OCI-M2 (cell line): Measurements from ENCODE around the gene ZFAND3.

Source experiments
- DNase-seq: peaks from one replicate; lab custom pipeline; 2025; ENCODE audit not compliant: unreplicated experiment; lab: John Stamatoyannopoulos, UW

ZFAND3 gene

GRCh38 chr6:37965964-37966676 lies 146.6 kb downstream of the ZFAND3 start:
- no peak for DNase-seq

- DNase-seq, result no peak
These were observed 147.3 kb downstream of the ZFAND3 start for GRCh38 chr6:37966801-37967200.

GRCh38 chr6:37967651-37968050 lies 148.1 kb downstream of the ZFAND3 start:
- no peak for DNase-seq

- DNase-seq, result no peak
These were observed 151.7 kb downstream of the ZFAND3 start for GRCh38 chr6:37971266-37971665.

- no peak for DNase-seq
These were observed 152.3 kb downstream of the ZFAND3 start for GRCh38 chr6:37971711-37972390.

DNA sequence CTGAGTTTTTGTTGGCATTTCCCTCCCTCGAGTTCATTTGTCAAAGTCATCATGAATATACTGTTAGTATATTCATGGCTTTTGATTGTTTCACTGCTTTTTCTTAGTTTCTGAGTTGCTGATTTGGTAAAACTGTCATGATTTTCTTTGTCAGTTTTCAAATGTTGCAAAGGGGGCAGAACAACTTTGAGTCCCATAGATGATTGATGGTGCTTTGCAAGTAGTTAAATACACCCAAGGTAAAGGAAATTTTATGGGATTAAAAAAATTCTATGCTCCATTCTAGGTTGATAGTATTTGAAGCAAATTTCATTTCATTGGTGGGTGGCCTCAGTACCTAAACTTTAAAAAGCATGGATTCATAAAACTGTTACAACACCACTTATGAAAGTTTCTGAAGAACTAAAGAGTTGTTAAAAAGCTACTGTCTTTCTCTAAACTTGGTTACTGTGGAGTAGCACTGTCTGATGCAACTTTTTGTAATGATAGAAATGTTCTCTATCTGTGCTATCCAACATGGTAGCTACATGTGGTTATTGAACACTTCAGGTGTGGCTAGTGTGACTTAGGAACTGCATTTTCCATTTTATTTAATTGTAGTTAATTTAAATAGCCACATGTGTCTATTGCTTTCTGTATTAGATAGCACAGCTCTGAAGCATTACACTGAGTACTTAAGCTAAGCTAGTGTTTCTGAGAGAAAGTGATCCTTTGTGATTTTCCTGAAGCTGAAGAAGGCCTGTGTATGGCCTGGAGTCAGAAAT lies 153.6 kb downstream of the ZFAND3 start:
- no peak for DNase-seq

- no peak for DNase-seq
These were observed 154.9 kb downstream of the ZFAND3 start for GRCh38 chr6:37974381-37974780.

- no peak for DNase-seq
These were observed 155.4 kb downstream of the ZFAND3 start for GRCh38 chr6:37974943-37975342.

- no peak for DNase-seq
These were observed 158.2 kb downstream of the ZFAND3 start for GRCh38 chr6:37977715-37978114.

DNA sequence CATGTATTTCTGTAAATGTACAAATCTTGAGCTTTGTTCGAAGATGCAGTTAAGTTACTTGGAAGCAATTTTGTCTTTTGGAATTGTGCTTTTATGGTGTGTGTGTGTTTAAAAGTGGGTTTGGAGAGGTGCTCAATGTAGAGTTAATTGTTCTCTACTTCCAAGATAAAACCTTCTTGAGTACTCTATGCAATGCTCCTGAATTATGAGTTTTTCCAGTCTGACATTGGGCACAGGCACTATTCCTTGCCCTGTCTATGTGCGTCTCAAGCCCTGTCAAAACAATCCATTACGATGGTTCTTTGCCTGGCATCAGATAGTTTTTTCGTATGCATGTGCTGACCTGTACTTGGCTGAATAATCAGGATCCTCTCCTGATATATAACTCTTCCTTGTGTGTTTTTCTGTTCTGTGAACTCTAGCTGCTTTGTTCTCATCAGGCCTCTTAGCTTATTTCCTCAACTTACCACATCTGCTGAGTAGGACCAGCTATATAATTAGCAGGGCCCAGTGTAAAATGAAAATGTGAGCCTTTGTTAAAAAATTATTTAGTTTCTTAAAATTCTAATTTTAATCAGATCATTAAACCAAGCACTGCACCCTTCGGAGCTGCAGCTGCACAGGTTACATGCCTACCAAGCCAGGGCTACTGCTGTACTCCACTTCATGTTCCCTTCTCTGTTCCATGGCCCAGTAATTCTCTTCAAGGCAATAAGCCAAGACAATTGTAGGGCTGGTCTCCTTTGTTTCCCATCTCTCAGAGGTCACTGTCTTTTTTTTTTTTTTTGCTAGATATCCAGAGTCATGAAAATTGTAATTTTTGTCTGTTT lies 160.1 kb downstream of the ZFAND3 start:
- DNase-seq, result no peak

DNA sequence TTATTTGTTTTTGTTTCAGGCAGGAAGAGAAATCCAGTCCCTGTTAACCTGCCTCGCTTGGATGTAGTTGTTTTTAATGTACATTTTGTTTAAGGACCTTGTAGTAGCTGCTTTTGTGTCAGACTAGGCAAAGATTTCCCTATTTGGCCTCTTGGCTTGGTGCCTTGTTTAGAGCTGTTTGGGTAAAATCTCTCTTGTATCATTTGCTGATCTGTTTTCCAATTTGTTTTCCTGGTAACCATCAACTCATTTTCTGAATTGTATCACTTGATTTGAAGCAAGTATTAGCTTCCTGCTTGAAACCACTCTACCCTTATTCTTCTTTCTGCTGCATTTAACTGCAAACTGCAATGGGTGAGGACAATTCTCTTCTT lies 160.7 kb downstream of the ZFAND3 start:
- no peak for DNase-seq

GRCh38 chr6:37981626-37982025 lies 162.1 kb downstream of the ZFAND3 start:
- no peak for DNase-seq

- DNase-seq, result no peak
These were observed 162.8 kb downstream of the ZFAND3 start for GRCh38 chr6:37982317-37982716.

GRCh38 chr6:37983720-37984501 lies 164.4 kb downstream of the ZFAND3 start:
- DNase-seq, result no peak

DNA sequence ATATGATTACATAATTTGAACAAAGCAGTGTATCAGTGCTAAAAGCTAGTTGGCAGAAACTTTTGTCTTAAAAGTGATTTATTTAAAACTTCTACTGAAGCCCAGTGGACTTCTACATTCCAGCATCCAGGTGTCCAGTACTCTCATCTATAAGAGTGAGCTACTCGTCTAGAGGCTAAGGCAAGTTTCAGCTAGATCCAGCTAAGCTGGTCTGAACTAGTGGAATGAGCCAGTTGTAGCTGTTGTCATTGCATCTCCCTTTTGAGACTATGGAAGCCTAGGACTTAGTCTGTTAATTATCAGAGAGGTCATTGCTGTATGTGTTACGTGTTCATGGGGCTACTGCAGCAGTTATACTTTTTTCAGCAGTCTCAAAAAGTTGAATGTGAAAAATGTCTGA lies 165.1 kb downstream of the ZFAND3 start:
- DNase-seq, result no peak

DNA sequence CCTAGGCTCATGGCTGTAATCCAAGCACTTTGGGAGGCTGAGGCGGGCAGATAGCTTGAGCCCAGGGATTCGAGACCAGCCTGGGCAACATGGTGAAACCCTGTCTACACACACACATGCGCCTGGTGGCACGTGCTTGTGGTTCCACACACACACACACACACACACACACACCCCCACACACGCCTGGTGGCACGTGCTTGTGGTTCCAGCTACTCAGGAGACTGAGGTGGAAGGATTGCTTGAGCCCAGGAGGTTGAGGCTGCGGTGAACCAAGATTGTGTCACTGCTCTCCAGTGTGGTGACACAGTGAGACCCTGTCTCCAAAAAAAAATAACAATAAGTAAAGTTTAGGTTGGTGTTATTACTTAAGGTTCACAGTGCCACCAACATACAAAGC lies 165.8 kb downstream of the ZFAND3 start:
- DNase-seq, result no peak

DNA sequence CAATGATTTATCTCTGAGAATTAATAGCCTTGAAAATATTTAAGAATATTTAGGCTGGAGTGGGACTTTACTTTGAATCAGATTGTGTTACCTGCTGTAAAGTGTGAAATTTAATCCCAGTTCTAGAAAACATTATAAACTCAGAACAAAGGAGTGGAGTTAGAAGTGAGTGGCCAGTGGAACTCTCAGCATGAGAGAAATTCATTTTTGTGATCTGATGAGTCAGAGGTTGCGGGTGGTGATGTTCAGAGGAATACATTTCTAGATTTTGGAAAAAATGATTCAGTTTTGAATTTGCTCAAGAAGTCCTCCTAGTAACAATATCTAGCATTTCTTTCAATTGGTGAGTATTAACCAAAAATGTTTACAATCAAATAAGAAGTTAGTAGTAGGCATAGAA lies 167.5 kb downstream of the ZFAND3 start:
- DNase-seq, result no peak

GRCh38 chr6:37987559-37987958 lies 168.0 kb downstream of the ZFAND3 start:
- no peak for DNase-seq

DNA sequence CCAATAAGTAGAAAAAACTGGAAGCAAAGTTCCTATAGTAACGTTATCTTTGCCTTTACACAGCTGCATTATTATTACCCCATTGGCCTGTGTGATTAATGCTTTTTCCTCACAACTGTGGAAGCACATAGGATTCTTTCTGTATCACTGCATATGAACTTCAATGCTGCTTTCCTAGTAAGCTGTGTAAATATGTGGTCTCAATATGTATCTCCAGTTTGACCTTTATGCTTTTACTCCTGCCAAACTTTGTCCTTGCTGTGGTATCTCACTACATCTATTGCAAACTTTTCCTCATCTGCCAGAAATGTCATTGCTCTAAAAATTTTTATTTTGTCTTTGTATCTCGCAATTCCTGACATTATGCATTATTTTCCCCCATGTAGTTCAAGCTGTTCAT lies 168.6 kb downstream of the ZFAND3 start:
- DNase-seq, result no peak

DNA sequence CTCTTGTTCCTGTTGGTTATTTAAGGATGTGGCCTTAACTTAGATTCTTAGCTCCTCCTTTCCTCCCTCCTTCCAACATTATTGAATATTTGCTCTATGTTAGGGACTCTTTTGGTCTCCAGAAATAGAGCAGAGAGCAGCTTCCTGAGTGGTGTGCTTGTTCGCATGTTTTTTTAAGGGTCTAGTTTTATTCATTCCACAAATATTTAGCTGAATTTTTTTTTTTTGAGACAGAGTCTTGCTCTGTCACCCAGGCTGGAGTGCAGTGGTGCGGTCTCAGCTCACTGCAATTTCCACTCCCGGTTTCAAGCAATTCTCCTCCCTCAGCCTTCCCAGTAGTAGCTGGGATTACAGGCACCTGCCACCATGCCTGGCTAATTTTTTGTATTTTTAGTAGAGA lies 169.2 kb downstream of the ZFAND3 start:
- DNase-seq, result no peak
